Mesenchymal stem cell (in vitro differentiated cells and primary cell): Measurements from ENCODE around the gene RBM20.

ENCODE experiments used
- DNase-seq: peaks from one replicate; pipeline ENCODE4 v3.0.0-alpha.2; 2013
- H2AFZ ChIP-seq: one replicate; pipeline ENCODE4 v1.6.1; 2013; ENCODE audit warnings: low read depth, mild to moderate bottlenecking, control low read depth, inconsistent platforms, low read length, moderate library complexity
- H2AK5ac ChIP-seq: 2 replicates; pipeline ENCODE4 v1.6.1; 2013; ENCODE audit warnings: low read length, moderate library complexity, mild to moderate bottlenecking, inconsistent platforms; ENCODE audit not compliant: severe bottlenecking
- H2BK120ac ChIP-seq: one replicate; pipeline ENCODE4 v1.6.1; 2013; ENCODE audit warnings: low read depth, mild to moderate bottlenecking, inconsistent platforms, low read length, moderate library complexity
- H2BK12ac ChIP-seq, 2 experiments: one replicate each; pipeline ENCODE4 v1.6.1; 2013; ENCODE audit warnings: inconsistent platforms in 2 of 2, low read length in 2 of 2, mild to moderate bottlenecking in 2 of 2, moderate library complexity in 2 of 2, control low read depth in 1 of 2
- H2BK15ac ChIP-seq: one replicate; pipeline ENCODE4 v1.6.1; 2013; ENCODE audit warnings: mild to moderate bottlenecking, low read depth, inconsistent platforms; ENCODE audit not compliant: poor library complexity, severe bottlenecking
- H2BK5ac ChIP-seq: 2 replicates; pipeline ENCODE4 v1.6.1; 2013; ENCODE audit warnings: low read depth, mild to moderate bottlenecking, low read length, control low read depth, inconsistent platforms; ENCODE audit not compliant: poor library complexity, severe bottlenecking
- H3K14ac ChIP-seq, 2 experiments: one replicate each; pipeline ENCODE4 v1.6.1; 2013; ENCODE audit warnings: inconsistent platforms in 2 of 2, low read length in 2 of 2, control low read depth in 1 of 2, mild to moderate bottlenecking in 1 of 2, moderate library complexity in 1 of 2
- H3K18ac ChIP-seq, 2 experiments: one replicate each; pipeline ENCODE4 v1.6.1; 2013; ENCODE audit warnings: inconsistent platforms in 2 of 2, low read length in 2 of 2, control low read depth in 1 of 2, low read depth in 1 of 2, mild to moderate bottlenecking in 1 of 2
- H3K23ac ChIP-seq, 2 experiments: one replicate each; pipeline ENCODE4 v1.6.1; 2013; ENCODE audit warnings: inconsistent platforms in 2 of 2, low read length in 2 of 2, mild to moderate bottlenecking in 2 of 2, moderate library complexity in 2 of 2, control low read depth in 1 of 2
- H3K27ac ChIP-seq: 2 replicates; pipeline ENCODE4 v1.5.1; 2013; ENCODE audit warnings: mild to moderate bottlenecking, moderate library complexity, low read length, control low read depth, inconsistent platforms; ENCODE audit not compliant: poor library complexity, severe bottlenecking
- H3K27me3 ChIP-seq, 2 experiments: 2 replicates each; pipeline versions ENCODE4 v1.6.1 to v1.7.0; 2013; ENCODE audit warnings: low read length in 2 of 2, mild to moderate bottlenecking in 2 of 2, moderate library complexity in 2 of 2, control low read depth in 1 of 2, inconsistent platforms in 1 of 2; ENCODE audit not compliant: control insufficient read depth in 1 of 2, insufficient read depth in 1 of 2
- H3K36me3 ChIP-seq, 2 experiments: 2 replicates each; pipeline versions ENCODE4 v1.6.1 to v1.7.0; 2013; ENCODE audit warnings: low read length in 2 of 2, control low read depth in 1 of 2, inconsistent platforms in 1 of 2, low read depth in 1 of 2, mild to moderate bottlenecking in 1 of 2; ENCODE audit not compliant: insufficient read depth in 2 of 2, control insufficient read depth in 1 of 2
- H3K4ac ChIP-seq, 2 experiments: one replicate each; pipeline ENCODE4 v1.6.1; 2013; ENCODE audit warnings: inconsistent platforms in 2 of 2, low read length in 2 of 2, mild to moderate bottlenecking in 2 of 2, moderate library complexity in 2 of 2, control low read depth in 1 of 2, low read depth in 1 of 2
- H3K4me1 ChIP-seq: 2 replicates; pipeline ENCODE4 v1.6.1; 2013; ENCODE audit warnings: low read depth, low read length, control low read depth; ENCODE audit not compliant: control insufficient read depth, insufficient read depth
- H3K4me2 ChIP-seq: 2 replicates; pipeline ENCODE4 v1.6.1; 2013; ENCODE audit warnings: low read length, mild to moderate bottlenecking, inconsistent platforms; ENCODE audit not compliant: poor library complexity, severe bottlenecking
- H3K4me3 ChIP-seq, 2 experiments: 2 replicates each; pipeline versions ENCODE4 v1.5.1 to v1.7.0; 2013; ENCODE audit warnings: low read length in 2 of 2, mild to moderate bottlenecking in 2 of 2, control low read depth in 1 of 2, low read depth in 1 of 2; ENCODE audit not compliant: insufficient read depth in 1 of 2
- H3K79me1 ChIP-seq: replicated peaks from 2 replicates; pipeline ENCODE4 v1.6.1; 2013; ENCODE audit warnings: mild to moderate bottlenecking, control low read depth, low read length, inconsistent platforms; ENCODE audit not compliant: poor library complexity, severe bottlenecking
- H3K9ac ChIP-seq: 2 replicates; pipeline ENCODE4 v1.7.0; 2013; ENCODE audit warnings: mild to moderate bottlenecking, low read length, moderate library complexity
- H3K9me3 ChIP-seq: 2 replicates; pipeline ENCODE4 v1.7.0; 2013; ENCODE audit warnings: mild to moderate bottlenecking, low read length; ENCODE audit not compliant: control insufficient read depth
- H4K8ac ChIP-seq: one replicate; pipeline ENCODE4 v1.6.1; 2013; ENCODE audit warnings: inconsistent platforms, mild to moderate bottlenecking, low read length, moderate library complexity
- H4K91ac ChIP-seq: one replicate; pipeline ENCODE4 v1.6.1; 2013; ENCODE audit warnings: mild to moderate bottlenecking, low read length, inconsistent platforms
- WGBS: methylation state at CpG from one replicate; pipeline ENCODE4 v1.1.7; 2013; ENCODE audit warnings: mixed read lengths; 5-methylcytosine and 5-hydroxymethylcytosine counted together

The RBM20 gene

GRCh38 chr10:110872145-110872983 lies 228.2 kb downstream of the RBM20 start:
- H3K27ac ChIP-seq: no peak overlapping the region
- WGBS: under 1% methylated on average over 52 of the region's 70 CpGs
- peak; percentile 94 for DNase-seq
- H3K14ac ChIP-seq: peak overlapping the region in 1 of 2 experiments; percentile 88
- H2BK12ac ChIP-seq: peak overlapping the region in 1 of 2 experiments; percentile 46
- H2BK120ac ChIP-seq: peak overlapping the region; percentile 80
- peak overlapping the region; percentile 2 for H3K4me2 ChIP-seq
- H3K4me1 ChIP-seq: peaks cover 4% of the 10 kb centered on the region
- peak overlapping the region; percentile 60 for H4K8ac ChIP-seq
- peak overlapping the region; percentile 97 for H2BK15ac ChIP-seq
- peak overlapping the region; percentile 92 to 94 for H3K4me3 ChIP-seq
- H2AFZ ChIP-seq: peak overlapping the region; percentile 33
- no peak overlapping the region for H3K23ac ChIP-seq
- H3K4ac ChIP-seq: peak overlapping the region; percentile 13 to 91
- H3K9ac ChIP-seq: peak overlapping the region; percentile 95
- H4K91ac ChIP-seq: peak overlapping the region; percentile 92
- H2BK5ac ChIP-seq: peak overlapping the region; percentile 87
- peak overlapping the region; percentile 90 for H3K18ac ChIP-seq
- H3K27me3 ChIP-seq: no peaks in the 10 kb centered on the region
- no peaks in the 10 kb centered on the region for H3K9me3 ChIP-seq
- H3K79me1 ChIP-seq: peaks cover 3% of the 10 kb centered on the region
- H2AK5ac ChIP-seq: no peak overlapping the region
- peaks cover 0 to 20% of the 10 kb centered on the region in 2 experiments for H3K36me3 ChIP-seq

- peaks cover 3% of the 10 kb centered on the region for H3K79me1 ChIP-seq
- H2AK5ac ChIP-seq: no peak overlapping the region
- peak overlapping the region; percentile 72 for H3K4me2 ChIP-seq
- H2BK5ac ChIP-seq: no peak overlapping the region
- no peak overlapping the region for H2BK12ac ChIP-seq
- DNase-seq: peak; percentile 27
- H2AFZ ChIP-seq: no peak overlapping the region
- H3K4ac ChIP-seq: no peak overlapping the region
- H3K9ac ChIP-seq: peak overlapping the region; percentile 95
- H4K8ac ChIP-seq: no peak overlapping the region
- H3K9me3 ChIP-seq: no peaks in the 10 kb centered on the region
- no peak overlapping the region for H3K14ac ChIP-seq
- H3K18ac ChIP-seq: no peak overlapping the region
- H3K4me3 ChIP-seq: peak overlapping the region; percentile 92 to 94
- no peak overlapping the region for H3K27ac ChIP-seq
- H3K23ac ChIP-seq: no peak overlapping the region
- no peak overlapping the region for H4K91ac ChIP-seq
- H3K36me3 ChIP-seq: peaks cover 0 to 28% of the 10 kb centered on the region in 2 experiments
- no peaks in the 10 kb centered on the region for H3K27me3 ChIP-seq
- 22% methylated on average over 9 of the region's 16 CpGs for WGBS
- H2BK15ac ChIP-seq: no peak overlapping the region
- no peak overlapping the region for H2BK120ac ChIP-seq
- peaks cover 4% of the 10 kb centered on the region for H3K4me1 ChIP-seq
Measured at GRCh38 chr10:110872984-110873923, 229.1 kb downstream of the RBM20 start.

GRCh38 chr10:110873951-110874350 lies 229.8 kb downstream of the RBM20 start:
- H4K8ac ChIP-seq: no peak overlapping the region
- H3K23ac ChIP-seq: no peak overlapping the region
- H3K14ac ChIP-seq: no peak overlapping the region
- peak overlapping the region; percentile 95 for H3K9ac ChIP-seq
- DNase-seq: no peak
- no peak overlapping the region for H2BK12ac ChIP-seq
- no CpG with 5 or more reads among the region's 2 CpGs for WGBS
- no peak overlapping the region for H2BK120ac ChIP-seq
- no peak overlapping the region for H3K27ac ChIP-seq
- H3K36me3 ChIP-seq: peaks cover 0 to 35% of the 10 kb centered on the region in 2 experiments
- H3K4me3 ChIP-seq: peak overlapping the region in 1 of 2 experiments; percentile 92
- no peaks in the 10 kb centered on the region for H3K27me3 ChIP-seq
- H3K9me3 ChIP-seq: no peaks in the 10 kb centered on the region
- no peak overlapping the region for H2AFZ ChIP-seq
- no peak overlapping the region for H2BK15ac ChIP-seq
- H4K91ac ChIP-seq: no peak overlapping the region
- H2BK5ac ChIP-seq: no peak overlapping the region
- H3K79me1 ChIP-seq: peaks cover 3% of the 10 kb centered on the region
- H3K4me2 ChIP-seq: peak overlapping the region; percentile 39
- no peak overlapping the region for H3K18ac ChIP-seq
- peaks cover 4% of the 10 kb centered on the region for H3K4me1 ChIP-seq
- no peak overlapping the region for H3K4ac ChIP-seq
- H2AK5ac ChIP-seq: no peak overlapping the region

- Histone ChIP-seq H3K4me2 (no peak overlapping the region), H2BK120ac (no peak overlapping the region)
Measured at GRCh38 chr10:110876000-110876399, 231.9 kb downstream of the RBM20 start.

More at GRCh38 chr10:110876000-110876399, 231.9 kb downstream of the RBM20 start:
- H3K9me3 ChIP-seq: no peaks in the 10 kb centered on the region
- H3K79me1 ChIP-seq: peaks cover 3% of the 10 kb centered on the region
- DNase-seq: no peak
- peaks cover 4% of the 10 kb centered on the region for H3K4me1 ChIP-seq
- no peak overlapping the region for H2AK5ac ChIP-seq
- H2BK12ac ChIP-seq: no peak overlapping the region
- no peak overlapping the region for H3K4me3 ChIP-seq
- H4K8ac ChIP-seq: no peak overlapping the region
- H3K27ac ChIP-seq: no peak overlapping the region
- 100% methylated on average over 2 of the region's 2 CpGs for WGBS
- no peak overlapping the region for H3K18ac ChIP-seq
- peaks cover 3 to 56% of the 10 kb centered on the region in 2 experiments for H3K36me3 ChIP-seq
- no peak overlapping the region for H2BK5ac ChIP-seq
- H3K27me3 ChIP-seq: no peaks in the 10 kb centered on the region
- no peak overlapping the region for H3K23ac ChIP-seq
- H3K9ac ChIP-seq: no peak overlapping the region
- no peak overlapping the region for H4K91ac ChIP-seq
- no peak overlapping the region for H3K14ac ChIP-seq
- H2AFZ ChIP-seq: no peak overlapping the region
- no peak overlapping the region for H2BK15ac ChIP-seq
- H3K4ac ChIP-seq: no peak overlapping the region
